AG20443 (cell line): ENCODE results near the gene CCDC74B.
"Not testable (repeated sequence)": the region's sequence is repeated elsewhere in the genome, so short reads cannot be mapped to it uniquely, and the experiment has no call there.

ENCODE experiments used
- DNase-seq: peaks from one replicate; pipeline ENCODE4 v3.0.0; 2012; ENCODE audit warnings: low spot score, mixed read lengths

The CCDC74B gene

GRCh38 chr2:130148515-130148914 lies 3.6 kb upstream of the CCDC74B start:
- DNase-seq = not testable (repeated sequence)

GRCh38 chr2:130143266-130144039 lies 1.5 kb downstream of the CCDC74B start:
- not testable (repeated sequence) for DNase-seq

- not testable (repeated sequence) for DNase-seq
Observed at GRCh38 chr2:130142396-130143265, 2.3 kb downstream of the CCDC74B start.

GRCh38 chr2:130141645-130142370 lies 3.1 kb downstream of the CCDC74B start:
- DNase-seq = not testable (repeated sequence)

- DNase-seq = not testable (repeated sequence)
Observed at GRCh38 chr2:130141002-130141401, 3.9 kb downstream of the CCDC74B start.

- DNase-seq = not testable (repeated sequence)
Observed at GRCh38 chr2:130140516-130140915, 4.4 kb downstream of the CCDC74B start.

- not testable (repeated sequence) for DNase-seq
Observed at GRCh38 chr2:130139331-130140280, 5.3 kb downstream of the CCDC74B start.

GRCh38 chr2:130138841-130139251 lies 6.1 kb downstream of the CCDC74B start:
- not testable (repeated sequence) for DNase-seq

- DNase-seq = not testable (repeated sequence)
Observed at GRCh38 chr2:130138326-130138725, 6.6 kb downstream of the CCDC74B start.

- DNase-seq = not testable (repeated sequence)
Observed at GRCh38 chr2:130137118-130137517, 7.8 kb downstream of the CCDC74B start.

- not testable (repeated sequence) for DNase-seq
Observed at GRCh38 chr2:130136546-130136945, 8.4 kb downstream of the CCDC74B start.

GRCh38 chr2:130135692-130136541 lies 9.0 kb downstream of the CCDC74B start:
- DNase-seq = no peak

GRCh38 chr2:130129120-130129829 lies 15.6 kb downstream of the CCDC74B start, which contains the start of gene POTEF:
POTEF (minus strand) TSS chr2:130129222; CDS start chr2:130120515, 8,707 bp downstream.
- DNase-seq = not testable (repeated sequence)

- not testable (repeated sequence) for DNase-seq
Observed at GRCh38 chr2:130128464-130128863, 16.4 kb downstream of the CCDC74B start.

GRCh38 chr2:130127726-130128125 lies 17.2 kb downstream of the CCDC74B start:
- DNase-seq = not testable (repeated sequence)

GRCh38 chr2:130120924-130121323 lies 24.0 kb downstream of the CCDC74B start:
- DNase-seq = not testable (repeated sequence)

GRCh38 chr2:130102597-130103363 lies 42.1 kb downstream of the CCDC74B start:
- DNase-seq = not testable (repeated sequence)
